Measurements from ENCODE around the gene CLPSL2. TPM values are rescaled to one million over a fixed set of nuclear protein-coding genes. Genes with fewer than 3 reads are reported as not detected.

Gene CLPSL2
- total RNA-seq, 2 donors from 2014 or later, result not detected

GRCh38 chr6:35759426-35759825, 17.0 kb upstream of the CLPSL2 start:
- 81% methylated on average over 3 of the region's 3 CpGs for WGBS
- Histone ChIP-seq H3K27me3 (replicated peaks; ENCODE audit: insufficient read depth) (no peaks in the 10 kb centered on the region), H3K4me1 (replicated peaks) (no peaks in the 10 kb centered on the region), H3K36me3 (no peaks in the 10 kb centered on the region), H3K9me3 (no peaks in the 10 kb centered on the region), H3K4me3 (no peak overlapping the region), H3K27ac (no peak overlapping the region)
- TF ChIP-seq POLR2A (IDR thresholded peaks at IDR 0.05), result no peak
- TF ChIP-seq, protein P1, sequence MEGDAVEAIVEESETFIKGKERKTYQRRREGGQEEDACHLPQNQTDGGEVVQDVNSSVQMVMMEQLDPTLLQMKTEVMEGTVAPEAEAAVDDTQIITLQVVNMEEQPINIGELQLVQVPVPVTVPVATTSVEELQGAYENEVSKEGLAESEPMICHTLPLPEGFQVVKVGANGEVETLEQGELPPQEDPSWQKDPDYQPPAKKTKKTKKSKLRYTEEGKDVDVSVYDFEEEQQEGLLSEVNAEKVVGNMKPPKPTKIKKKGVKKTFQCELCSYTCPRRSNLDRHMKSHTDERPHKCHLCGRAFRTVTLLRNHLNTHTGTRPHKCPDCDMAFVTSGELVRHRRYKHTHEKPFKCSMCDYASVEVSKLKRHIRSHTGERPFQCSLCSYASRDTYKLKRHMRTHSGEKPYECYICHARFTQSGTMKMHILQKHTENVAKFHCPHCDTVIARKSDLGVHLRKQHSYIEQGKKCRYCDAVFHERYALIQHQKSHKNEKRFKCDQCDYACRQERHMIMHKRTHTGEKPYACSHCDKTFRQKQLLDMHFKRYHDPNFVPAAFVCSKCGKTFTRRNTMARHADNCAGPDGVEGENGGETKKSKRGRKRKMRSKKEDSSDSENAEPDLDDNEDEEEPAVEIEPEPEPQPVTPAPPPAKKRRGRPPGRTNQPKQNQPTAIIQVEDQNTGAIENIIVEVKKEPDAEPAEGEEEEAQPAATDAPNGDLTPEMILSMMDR (IDR thresholded peaks at IDR 0.05), result no peak
- DNase-seq (ENCODE audit: low spot score), result no peak
- intact Hi-C loops (cut with DNase I), result no loop called here

- no peaks in the 10 kb centered on the region for H3K36me3 ChIP-seq
- intact Hi-C loops (cut with DNase I), result no loop called here
- no peak overlapping the region for H3K27ac ChIP-seq
- no peaks in the 10 kb centered on the region for H3K27me3 ChIP-seq (replicated peaks; ENCODE audit: insufficient read depth)
- H3K4me3 ChIP-seq, result no peak overlapping the region
- 85% methylated on average over 23 of the region's 23 CpGs for WGBS
- TF ChIP-seq, protein P1 (IDR thresholded peaks at IDR 0.05), result no peak
- TF ChIP-seq POLR2A (IDR thresholded peaks at IDR 0.05) (no peak), POLR2AphosphoS5 (IDR thresholded peaks at IDR 0.05) (no peak)
- H3K9me3 ChIP-seq, result no peaks in the 10 kb centered on the region
- DNase-seq (ENCODE audit: low spot score), result no peak
- H3K4me1 ChIP-seq (replicated peaks), result no peaks in the 10 kb centered on the region
Measured at GRCh38 chr6:35765739-35766138, 10.7 kb upstream of the CLPSL2 start.

DNA sequence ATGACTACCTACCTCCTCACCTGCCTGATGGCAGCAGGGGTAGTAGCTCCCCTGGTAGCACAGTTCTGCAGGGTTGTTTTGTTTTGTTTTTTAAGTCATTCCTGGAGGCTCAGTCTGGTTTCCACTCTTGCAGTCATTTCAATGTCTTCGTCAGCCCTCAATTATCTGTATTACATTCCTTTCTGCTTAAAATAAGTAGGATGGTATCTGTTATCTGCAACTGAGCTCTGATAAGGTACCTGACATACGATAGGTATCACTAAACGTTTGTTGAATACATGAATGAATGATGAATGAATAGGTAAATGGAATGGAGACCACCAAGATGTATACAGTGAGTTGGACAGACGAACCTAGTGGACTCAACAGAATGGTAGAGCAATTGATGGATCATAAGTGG, 7.2 kb upstream of the CLPSL2 start:
- intact Hi-C loops (cut with DNase I), result no loop called here
- DNase-seq (ENCODE audit: low spot score), result no peak
- 84% methylated on average over 4 of the region's 4 CpGs for WGBS
- H3K9me3 ChIP-seq, result no peaks in the 10 kb centered on the region
- no peaks in the 10 kb centered on the region for H3K4me1 ChIP-seq (replicated peaks)
- TF ChIP-seq POLR2A (IDR thresholded peaks at IDR 0.05), result no peak
- TF ChIP-seq POLR2AphosphoS5 (IDR thresholded peaks at IDR 0.05), result no peak
- TF ChIP-seq, protein P1 (IDR thresholded peaks at IDR 0.05), result no peak
- no peaks in the 10 kb centered on the region for H3K27me3 ChIP-seq (replicated peaks; ENCODE audit: insufficient read depth)
- no peak overlapping the region for H3K4me3 ChIP-seq
- H3K27ac ChIP-seq, result no peak overlapping the region
- no peaks in the 10 kb centered on the region for H3K36me3 ChIP-seq

DNA sequence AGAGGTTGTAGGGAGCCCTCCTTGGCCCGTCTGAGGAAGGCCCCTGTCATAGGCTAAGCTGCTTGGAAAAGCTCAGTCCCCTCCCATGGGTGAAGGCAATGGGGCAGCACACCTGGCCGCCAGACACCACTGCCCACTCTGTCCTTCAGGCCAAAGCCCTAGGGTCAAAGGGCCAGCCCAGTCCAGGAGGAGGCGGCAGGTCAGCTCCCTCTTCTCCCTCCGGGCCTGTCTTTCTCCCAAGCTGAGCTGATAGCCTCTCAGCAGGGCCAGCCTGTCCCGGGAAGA, 5.1 kb upstream of the CLPSL2 start:
- H3K36me3 ChIP-seq, result no peaks in the 10 kb centered on the region
- intact Hi-C loops (cut with DNase I), result no loop called here
- no peak overlapping the region for H3K4me3 ChIP-seq
- H3K4me1 ChIP-seq (replicated peaks), result no peaks in the 10 kb centered on the region
- H3K9me3 ChIP-seq, result no peaks in the 10 kb centered on the region
- WGBS, result 56% methylated on average over 5 of the region's 5 CpGs
- H3K27ac ChIP-seq, result no peak overlapping the region
- TF ChIP-seq POLR2A (IDR thresholded peaks at IDR 0.05) (no peak), POLR2AphosphoS5 (IDR thresholded peaks at IDR 0.05) (no peak)
- TF ChIP-seq, protein P1 (IDR thresholded peaks at IDR 0.05), result no peak
- no peaks in the 10 kb centered on the region for H3K27me3 ChIP-seq (replicated peaks; ENCODE audit: insufficient read depth)
- DNase-seq (ENCODE audit: low spot score), result no peak

GRCh38 chr6:35774116-35774794, 2.1 kb upstream of the CLPSL2 start:
- no peaks in the 10 kb centered on the region for H3K27me3 ChIP-seq (replicated peaks; ENCODE audit: insufficient read depth)

More at GRCh38 chr6:35774116-35774794, 2.1 kb upstream of the CLPSL2 start:
- 70% methylated on average over 11 of the region's 11 CpGs for WGBS
- Histone ChIP-seq H3K4me3 (no peak overlapping the region), H3K9me3 (no peaks in the 10 kb centered on the region), H3K27ac (no peak overlapping the region), H3K4me1 (replicated peaks) (no peaks in the 10 kb centered on the region), H3K36me3 (no peaks in the 10 kb centered on the region)
- no peak for DNase-seq (ENCODE audit: low spot score)
- TF ChIP-seq, protein P1 (IDR thresholded peaks at IDR 0.05), result no peak
- TF ChIP-seq POLR2AphosphoS5 (IDR thresholded peaks at IDR 0.05) (no peak), POLR2A (IDR thresholded peaks at IDR 0.05) (no peak)
- intact Hi-C loops (cut with DNase I), result no loop called here

All from prostate gland (tissue), 2 donors.